Fibroblast of mammary gland (primary cell): ENCODE data around the gene CLEC1B.
"Not testable (repeated sequence)": the region's sequence is repeated elsewhere in the genome, so short reads cannot be mapped to it uniquely, and the experiment has no call there.

ENCODE experiments used
- DNase-seq: peaks from one replicate; pipeline ENCODE4 v3.0.0-alpha.2; 2010; ENCODE audit warnings: low read depth
- H3K4me3 ChIP-seq: 2 replicates; pipeline ENCODE4 v1.5.1; 2011; ENCODE audit warnings: low read depth, mild to moderate bottlenecking, low read length, moderate library complexity; ENCODE audit not compliant: control insufficient read depth
- TF ChIP-seq, protein P1 (sequence below): conservative IDR thresholded peaks from 2 replicates; pipeline ENCODE4 v1.5.1; 2011; ENCODE audit warnings: low read depth, low read length, inconsistent platforms; ENCODE audit not compliant: control insufficient read depth, insufficient read depth

The CLEC1B gene

DNA sequence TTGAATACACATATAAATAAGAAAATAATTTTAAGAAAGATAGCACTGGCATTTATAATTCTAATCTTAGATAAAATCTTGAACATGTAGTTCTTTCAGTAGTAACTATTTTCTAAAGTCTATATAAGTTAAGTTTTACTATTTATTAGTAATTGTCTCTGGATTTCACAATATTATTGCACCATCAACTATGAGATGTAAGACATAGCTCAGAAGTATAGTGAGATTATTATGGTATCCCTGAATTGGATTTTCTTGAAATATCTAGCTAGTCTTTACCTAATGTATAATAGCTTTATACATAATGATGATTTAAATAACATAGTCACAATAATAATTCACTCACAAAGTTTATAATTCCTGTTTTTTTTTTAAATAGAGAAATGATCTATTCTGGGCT is 21.0 kb downstream of the CLEC1B start:
- TF ChIP-seq, protein P1, sequence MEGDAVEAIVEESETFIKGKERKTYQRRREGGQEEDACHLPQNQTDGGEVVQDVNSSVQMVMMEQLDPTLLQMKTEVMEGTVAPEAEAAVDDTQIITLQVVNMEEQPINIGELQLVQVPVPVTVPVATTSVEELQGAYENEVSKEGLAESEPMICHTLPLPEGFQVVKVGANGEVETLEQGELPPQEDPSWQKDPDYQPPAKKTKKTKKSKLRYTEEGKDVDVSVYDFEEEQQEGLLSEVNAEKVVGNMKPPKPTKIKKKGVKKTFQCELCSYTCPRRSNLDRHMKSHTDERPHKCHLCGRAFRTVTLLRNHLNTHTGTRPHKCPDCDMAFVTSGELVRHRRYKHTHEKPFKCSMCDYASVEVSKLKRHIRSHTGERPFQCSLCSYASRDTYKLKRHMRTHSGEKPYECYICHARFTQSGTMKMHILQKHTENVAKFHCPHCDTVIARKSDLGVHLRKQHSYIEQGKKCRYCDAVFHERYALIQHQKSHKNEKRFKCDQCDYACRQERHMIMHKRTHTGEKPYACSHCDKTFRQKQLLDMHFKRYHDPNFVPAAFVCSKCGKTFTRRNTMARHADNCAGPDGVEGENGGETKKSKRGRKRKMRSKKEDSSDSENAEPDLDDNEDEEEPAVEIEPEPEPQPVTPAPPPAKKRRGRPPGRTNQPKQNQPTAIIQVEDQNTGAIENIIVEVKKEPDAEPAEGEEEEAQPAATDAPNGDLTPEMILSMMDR: no peak
- H3K4me3 ChIP-seq: no peak overlapping the region
- no peak for DNase-seq

DNA sequence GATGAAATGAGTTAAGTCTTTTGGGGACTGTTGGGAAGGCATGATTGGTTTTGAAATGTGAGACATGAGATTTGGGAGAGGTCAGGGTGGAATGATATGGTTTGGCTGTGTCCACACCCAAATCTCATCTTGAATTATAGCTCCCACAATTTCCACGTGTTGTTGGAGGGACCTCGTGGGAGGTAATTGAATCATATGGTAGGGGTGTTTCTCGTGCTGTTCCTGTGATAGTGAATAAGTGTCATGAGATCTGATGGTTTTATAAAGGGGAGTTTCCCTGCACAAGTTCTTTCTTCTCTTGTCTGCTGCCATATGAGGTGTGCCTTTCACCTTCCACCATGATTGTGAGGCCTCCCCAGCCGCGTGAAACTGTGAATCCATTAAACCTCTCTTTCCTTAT is 22.3 kb downstream of the CLEC1B start:
- not testable (repeated sequence) for DNase-seq, H3K4me3 ChIP-seq

DNA sequence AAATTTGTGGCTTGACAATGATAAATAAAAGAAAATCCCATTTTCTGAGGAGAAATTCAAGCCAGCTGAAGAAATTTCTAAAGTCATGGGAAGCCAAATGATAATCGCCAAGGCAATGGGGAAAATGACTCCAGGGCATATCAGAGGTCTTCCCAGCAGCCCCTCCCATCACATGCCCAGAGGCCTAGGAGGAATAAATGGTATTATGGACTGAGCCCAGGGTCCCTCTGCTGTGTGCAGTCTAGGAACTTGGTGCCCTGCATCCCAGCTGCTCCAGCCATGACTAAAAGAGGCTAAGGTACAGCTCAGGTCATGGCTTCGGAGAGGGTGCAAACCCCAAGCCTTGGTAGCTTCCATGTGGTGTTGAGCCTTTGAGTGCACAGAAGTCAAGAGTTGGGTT is 23.3 kb downstream of the CLEC1B start:
- no peak overlapping the region for H3K4me3 ChIP-seq
- TF ChIP-seq, protein P1: no peak
- no peak for DNase-seq

DNA sequence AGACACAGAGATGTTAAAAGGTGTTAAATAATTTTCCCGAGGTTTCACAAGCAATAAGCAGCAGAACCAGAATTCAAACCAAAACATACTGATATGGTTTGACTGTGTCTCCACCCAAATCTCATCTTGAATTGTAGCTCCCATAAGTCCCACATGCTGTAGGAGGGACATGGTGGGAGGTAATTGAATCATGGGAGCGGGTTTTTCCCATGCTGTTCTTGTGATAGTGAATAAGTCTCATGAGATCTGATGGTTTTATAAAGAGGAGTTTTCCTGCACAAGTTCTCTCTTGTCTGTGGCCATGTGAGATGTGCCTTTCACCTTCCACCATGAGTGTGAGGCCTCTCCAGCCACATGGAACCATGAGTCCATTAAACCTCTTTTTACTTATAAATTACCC is 24.2 kb downstream of the CLEC1B start:
- not testable (repeated sequence) for H3K4me3 ChIP-seq, DNase-seq

DNA sequence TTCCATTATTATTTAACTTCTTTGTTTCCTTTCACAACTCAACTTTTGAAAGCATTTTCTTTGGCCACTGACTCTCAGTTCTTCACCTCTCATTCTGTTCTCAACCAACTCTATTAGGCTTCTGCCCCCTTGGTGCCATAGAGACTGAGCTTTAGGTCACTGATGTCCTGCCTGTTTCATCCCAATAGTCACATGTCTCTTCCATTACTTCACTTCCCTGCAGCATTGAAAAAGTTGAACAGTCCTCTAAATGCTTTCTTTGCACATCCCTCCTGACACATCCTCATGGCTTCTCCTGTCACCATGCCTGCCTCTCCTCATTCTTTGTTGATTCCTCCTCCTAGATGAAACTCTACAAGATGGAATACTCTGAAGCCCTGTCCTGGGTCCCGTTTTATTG is 25.0 kb downstream of the CLEC1B start:
- no peak for DNase-seq
- H3K4me3 ChIP-seq: no peak overlapping the region
- TF ChIP-seq, protein P1: no peak

DNA sequence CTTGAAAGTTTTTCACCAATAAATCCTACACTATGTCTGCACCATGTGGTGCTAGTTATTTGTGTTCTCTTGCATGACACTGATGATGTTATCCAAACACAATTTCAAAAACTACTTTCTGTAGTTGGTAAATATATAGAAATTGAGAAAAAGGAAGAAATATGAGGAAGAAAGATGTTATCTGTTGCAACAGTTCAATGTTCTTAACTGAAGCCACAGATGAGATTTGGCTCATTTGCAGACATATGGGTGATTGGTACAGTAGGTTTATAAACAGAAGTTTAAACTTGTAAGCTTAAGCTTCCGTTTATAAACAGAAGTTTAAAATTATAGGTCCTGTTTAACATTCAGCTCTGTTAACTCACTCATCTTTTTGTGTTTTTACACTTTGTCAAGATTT is 27.7 kb downstream of the CLEC1B start, which contains the start of gene CLEC12A:
TSS of gene CLEC12A (plus strand) at position 229 of the 400 bp plus-strand sequence. CDS start 188 bp downstream, outside the sequence.
- no peak within 1 kb of the TSS for H3K4me3 ChIP-seq
- no peak for DNase-seq
- TF ChIP-seq, protein P1: no peak

DNA sequence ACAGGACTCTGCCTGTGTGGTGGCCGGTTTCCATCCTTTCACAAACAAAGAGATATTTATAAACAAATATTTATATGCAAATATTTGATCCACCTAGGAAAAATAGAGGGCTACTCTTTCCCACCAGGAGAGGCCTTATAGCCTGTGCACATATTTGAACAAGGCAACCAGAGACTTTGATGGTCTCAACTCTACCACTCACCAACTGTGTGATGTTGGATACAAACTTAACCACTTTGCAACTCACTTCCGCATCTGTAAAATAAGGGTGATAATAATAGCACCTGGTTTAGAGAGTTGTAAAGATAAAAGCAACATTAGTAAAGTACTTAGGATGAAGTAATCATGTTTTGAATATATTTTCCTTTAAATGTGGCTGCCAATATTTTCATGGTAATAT is 29.2 kb downstream of the CLEC1B start:
- DNase-seq: no peak
- H3K4me3 ChIP-seq: no peak overlapping the region
- TF ChIP-seq, protein P1: no peak

DNA sequence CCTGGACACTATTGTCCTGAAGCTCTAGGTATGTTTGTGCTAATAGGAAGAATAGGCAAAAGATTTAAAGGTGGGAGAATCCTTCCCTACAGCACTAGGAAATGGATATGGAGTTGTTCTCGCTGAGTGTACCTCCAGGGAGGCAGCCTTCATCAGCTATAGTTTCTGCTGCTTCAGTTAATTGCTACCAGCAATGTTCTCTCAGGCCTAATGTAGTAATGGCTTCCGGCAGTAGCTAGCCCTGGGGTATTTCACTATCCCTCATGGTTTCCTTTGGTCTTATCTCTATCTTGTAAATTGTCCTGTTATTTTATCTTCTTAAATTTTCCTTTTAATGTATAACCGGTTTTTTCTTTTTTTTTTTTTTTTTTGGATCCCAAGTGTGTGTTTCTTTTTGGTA is 37.0 kb downstream of the CLEC1B start:
- no peak for DNase-seq
- H3K4me3 ChIP-seq: no peak overlapping the region
- TF ChIP-seq, protein P1: no peak
